IPS-NIHi11 (cell line): ENCODE results near the gene ACOT6.
"Not testable (repeated sequence)": the region's sequence is repeated elsewhere in the genome, so short reads cannot be mapped to it uniquely, and the experiment has no call there.

Source experiments
- DNase-seq: peaks from one replicate; pipeline ENCODE4 v3.0.0; 2012; ENCODE audit warnings: mixed read lengths, low spot score

ACOT6 gene

GRCh38 chr14:73612339-73613045 lies at the start of gene ACOT6:
TSS of gene ACOT6 (plus strand) at chr14:73612517. CDS start at chr14:73612572, 55 bp downstream.
- DNase-seq = peak; percentile 92

GRCh38 chr14:73562696-73563095 lies 49.6 kb upstream of the ACOT6 start:
- not testable (repeated sequence) for DNase-seq

GRCh38 chr14:73566431-73566830 lies 45.9 kb upstream of the ACOT6 start:
- not testable (repeated sequence) for DNase-seq

GRCh38 chr14:73566935-73567334 lies 45.4 kb upstream of the ACOT6 start:
- DNase-seq = not testable (repeated sequence)

- no peak for DNase-seq
These were observed 45.0 kb upstream of the ACOT6 start for GRCh38 chr14:73567358-73567757.

- DNase-seq = no peak
These were observed 44.1 kb upstream of the ACOT6 start for GRCh38 chr14:73567951-73568885.

- DNase-seq = not testable (repeated sequence)
These were observed 43.5 kb upstream of the ACOT6 start for GRCh38 chr14:73568886-73569184.

- DNase-seq = peak; percentile 69
These were observed 42.9 kb upstream of the ACOT6 start, which contains the start of gene ACOT2 for GRCh38 chr14:73569185-73569958. TSS of gene ACOT2 (plus strand) at chr14:73569213. CDS start at chr14:73569241, 28 bp downstream.

- peak; percentile 68 for DNase-seq
These were observed 41.4 kb upstream of the ACOT6 start for GRCh38 chr14:73570913-73571312.

- not testable (repeated sequence) for DNase-seq
These were observed 39.3 kb upstream of the ACOT6 start for GRCh38 chr14:73573034-73573433.

- not testable (repeated sequence) for DNase-seq
These were observed 38.6 kb upstream of the ACOT6 start for GRCh38 chr14:73573740-73574139.

GRCh38 chr14:73574251-73574650 lies 38.1 kb upstream of the ACOT6 start:
- DNase-seq = not testable (repeated sequence)

- DNase-seq = no peak
These were observed 35.9 kb upstream of the ACOT6 start for GRCh38 chr14:73576391-73576790.

- not testable (repeated sequence) for DNase-seq
These were observed 35.1 kb upstream of the ACOT6 start for GRCh38 chr14:73577214-73577613.

- not testable (repeated sequence) for DNase-seq
These were observed 30.0 kb upstream of the ACOT6 start for GRCh38 chr14:73582102-73582979.

- DNase-seq = no peak
These were observed 23.6 kb upstream of the ACOT6 start for GRCh38 chr14:73588695-73589094.

- no peak for DNase-seq
These were observed 23.2 kb upstream of the ACOT6 start for GRCh38 chr14:73589116-73589515.

- not testable (repeated sequence) for DNase-seq
These were observed 21.7 kb upstream of the ACOT6 start for GRCh38 chr14:73590673-73591004.

GRCh38 chr14:73591690-73592449 lies 20.4 kb upstream of the ACOT6 start, which contains the start of gene ACOT4:
TSS of gene ACOT4 (plus strand) at chr14:73591873. CDS start at chr14:73591960, 87 bp downstream.
- DNase-seq = peak; percentile 74

GRCh38 chr14:73594491-73594890 lies 17.8 kb upstream of the ACOT6 start:
- DNase-seq = no peak
